Middle frontal gyrus (tissue), 1 donor: Measurements from ENCODE around the gene KCNIP4.
A peak's percentile ranks its signal among the peaks of the same experiment; 100 is the strongest.

ENCODE experiments used
- DNase-seq: peaks from one replicate; pipeline ENCODE4 v3.0.0-alpha.2; 2015; ENCODE audit warnings: low spot score; ENCODE audit errors: extremely low spot score

KCNIP4 gene

DNA sequence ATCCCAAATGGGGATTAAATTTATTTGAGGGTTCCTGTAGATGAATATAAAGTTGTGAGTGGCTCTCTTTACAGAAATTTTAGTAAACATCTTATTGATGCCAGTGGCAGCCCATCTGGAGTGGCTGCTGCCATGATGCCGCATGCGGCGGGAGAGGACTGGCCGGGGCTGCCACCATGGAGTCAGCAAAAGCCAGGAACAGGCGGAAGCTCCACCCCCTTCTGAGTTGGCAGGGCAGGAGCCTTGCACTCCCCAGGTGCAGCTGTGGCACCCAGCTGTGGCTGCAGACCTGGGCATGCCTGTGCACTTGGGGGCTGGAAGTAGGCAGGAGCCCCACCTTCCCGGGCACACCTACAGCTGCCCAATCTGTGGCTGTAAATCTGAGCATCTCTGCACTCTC, 92.3 kb downstream of the KCNIP4 start:
- no peak for DNase-seq

- DNase-seq: no peak
These were observed 99.5 kb downstream of the KCNIP4 start for GRCh38 chr4:21849077-21849476.

DNA sequence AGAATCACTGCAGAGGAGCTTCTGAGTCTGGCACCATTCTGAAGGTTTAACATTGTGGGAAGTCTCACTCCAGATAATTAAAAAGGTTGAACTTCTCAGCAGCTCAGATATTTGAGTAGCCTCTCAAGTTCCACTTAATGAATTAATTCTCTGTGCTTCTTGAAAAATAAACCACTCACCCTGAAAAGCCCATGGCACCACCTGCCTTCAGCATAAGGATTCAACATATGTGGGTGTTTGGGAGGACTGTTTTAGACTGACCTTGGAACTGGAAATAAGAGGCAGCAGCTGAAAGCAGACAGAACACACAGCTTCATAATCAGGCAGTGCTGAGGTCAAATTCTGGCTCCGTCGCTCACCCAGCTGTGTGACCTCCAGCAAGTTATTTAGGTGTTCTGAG, 100.6 kb downstream of the KCNIP4 start:
- no peak for DNase-seq

GRCh38 chr4:21845663-21846062, 102.9 kb downstream of the KCNIP4 start:
- no peak for DNase-seq

DNA sequence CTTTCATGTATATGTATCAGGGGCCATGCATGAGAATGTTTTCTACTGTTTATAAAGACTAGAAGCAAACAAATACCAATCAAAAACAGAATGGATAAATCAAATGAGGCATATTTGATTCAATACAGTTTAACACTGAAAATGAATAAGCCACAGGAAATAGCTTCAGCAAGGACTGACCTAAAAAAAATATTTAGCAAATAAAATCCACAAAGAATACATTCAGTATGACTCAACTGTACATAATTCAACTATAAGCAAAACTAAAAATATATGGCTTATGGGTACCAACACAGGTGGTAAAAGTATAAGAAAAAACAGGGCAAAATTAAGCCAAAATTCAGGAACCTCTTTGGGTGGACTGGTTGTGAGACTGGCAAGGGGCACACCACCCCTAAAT, 112.9 kb downstream of the KCNIP4 start:
- no peak for DNase-seq

GRCh38 chr4:21830272-21830671, 118.3 kb downstream of the KCNIP4 start:
- no peak for DNase-seq

GRCh38 chr4:21827575-21827974, 121.0 kb downstream of the KCNIP4 start:
- DNase-seq: no peak

GRCh38 chr4:21826071-21826470, 122.5 kb downstream of the KCNIP4 start:
- no peak for DNase-seq

DNA sequence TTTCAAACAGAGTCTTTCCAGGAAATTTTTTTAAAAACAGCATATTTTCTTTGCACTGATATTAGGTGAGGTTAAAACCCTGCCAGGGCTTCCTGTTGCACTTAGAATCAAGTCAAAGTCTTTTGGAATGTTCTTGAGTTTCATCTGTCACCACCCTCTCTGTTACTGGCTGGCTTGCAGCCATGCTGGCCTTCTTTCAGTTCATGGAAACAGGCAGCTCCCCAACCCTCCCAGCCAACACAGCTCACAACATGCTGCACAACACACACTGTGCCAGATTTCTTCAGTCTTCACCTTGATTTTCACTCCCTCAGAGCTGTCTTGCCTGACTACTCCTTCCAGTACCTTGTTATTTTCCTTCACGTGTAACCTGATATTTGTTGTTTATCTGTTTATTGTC, 129.5 kb downstream of the KCNIP4 start:
- no peak for DNase-seq

DNA sequence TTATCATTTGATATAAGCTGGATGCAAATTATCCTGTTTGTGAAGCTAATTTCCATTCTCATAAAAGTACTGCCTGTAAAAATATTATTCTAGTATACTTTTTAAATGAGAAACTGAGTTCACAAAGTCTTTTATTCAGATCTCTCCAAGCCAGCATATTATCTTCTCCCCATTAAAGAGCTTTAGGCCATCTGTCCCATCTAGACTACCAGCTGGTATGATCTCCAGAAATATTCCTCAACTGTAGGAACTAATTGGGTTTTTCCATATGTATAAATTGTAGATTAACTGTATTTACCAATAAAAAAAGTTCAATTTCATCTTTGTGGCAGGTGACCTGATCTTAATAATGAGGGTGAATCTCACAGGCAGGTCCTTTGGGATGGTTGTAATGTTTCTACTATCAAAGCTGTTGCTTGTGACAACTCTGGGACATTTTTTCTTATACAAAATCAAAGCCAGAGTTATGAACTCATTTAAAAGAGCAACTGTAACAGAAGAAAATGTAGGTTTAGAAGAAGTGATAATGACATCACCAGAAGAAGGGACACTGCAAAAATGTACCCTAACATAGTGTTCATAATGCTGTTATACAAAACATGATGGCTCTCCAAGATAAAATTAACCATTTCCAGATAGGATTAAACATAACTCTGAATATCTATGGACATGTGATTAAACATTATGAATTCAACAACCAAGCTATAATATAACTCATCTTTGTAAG, 132.8 kb downstream of the KCNIP4 start:
- no peak for DNase-seq

GRCh38 chr4:21811565-21811964, 137.0 kb downstream of the KCNIP4 start:
- DNase-seq: no peak

DNA sequence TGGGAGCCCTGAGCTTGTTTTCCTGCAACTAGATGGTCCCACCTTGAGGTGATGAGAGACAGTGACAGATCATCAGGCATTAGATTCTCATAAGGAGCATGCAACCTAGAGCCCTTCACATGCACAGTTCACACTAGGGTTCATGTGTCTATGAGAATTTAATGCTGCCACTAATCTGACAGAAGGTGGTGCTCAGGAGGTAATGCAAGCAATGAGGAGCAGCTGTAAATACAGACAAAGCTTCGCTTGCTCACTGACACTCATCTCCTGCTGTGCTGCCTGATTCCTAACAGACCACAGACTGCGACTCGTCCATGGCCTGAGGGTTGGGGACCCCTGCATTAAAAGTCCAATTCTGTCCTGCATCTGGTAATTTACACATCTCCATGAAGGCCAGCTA, 141.6 kb downstream of the KCNIP4 start:
- DNase-seq: no peak

- no peak for DNase-seq
These were observed 146.2 kb downstream of the KCNIP4 start for GRCh38 chr4:21802406-21802805.

GRCh38 chr4:21801661-21802385, 146.7 kb downstream of the KCNIP4 start:
- no peak for DNase-seq

DNA sequence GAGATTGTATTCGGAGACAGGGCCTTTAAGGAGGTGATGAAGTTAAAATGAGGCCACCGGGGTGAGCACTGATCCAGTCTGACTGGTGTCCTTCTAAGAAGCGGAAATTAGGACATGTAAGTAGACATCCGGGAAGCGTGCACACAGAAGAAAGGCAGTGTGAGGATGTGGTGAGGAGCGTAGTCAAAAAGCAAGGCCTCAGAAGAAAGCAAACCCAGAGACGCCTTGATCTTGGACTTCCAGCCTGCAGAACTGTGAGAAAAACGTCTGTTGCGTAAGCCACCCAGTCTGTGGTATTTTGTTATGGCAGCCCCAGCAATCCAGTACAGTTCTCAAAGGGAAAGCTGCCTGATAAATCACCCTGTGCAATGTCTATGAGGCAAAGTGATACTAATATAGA, 153.5 kb downstream of the KCNIP4 start:
- no peak for DNase-seq

GRCh38 chr4:21792736-21793135, 155.8 kb downstream of the KCNIP4 start:
- no peak for DNase-seq

DNA sequence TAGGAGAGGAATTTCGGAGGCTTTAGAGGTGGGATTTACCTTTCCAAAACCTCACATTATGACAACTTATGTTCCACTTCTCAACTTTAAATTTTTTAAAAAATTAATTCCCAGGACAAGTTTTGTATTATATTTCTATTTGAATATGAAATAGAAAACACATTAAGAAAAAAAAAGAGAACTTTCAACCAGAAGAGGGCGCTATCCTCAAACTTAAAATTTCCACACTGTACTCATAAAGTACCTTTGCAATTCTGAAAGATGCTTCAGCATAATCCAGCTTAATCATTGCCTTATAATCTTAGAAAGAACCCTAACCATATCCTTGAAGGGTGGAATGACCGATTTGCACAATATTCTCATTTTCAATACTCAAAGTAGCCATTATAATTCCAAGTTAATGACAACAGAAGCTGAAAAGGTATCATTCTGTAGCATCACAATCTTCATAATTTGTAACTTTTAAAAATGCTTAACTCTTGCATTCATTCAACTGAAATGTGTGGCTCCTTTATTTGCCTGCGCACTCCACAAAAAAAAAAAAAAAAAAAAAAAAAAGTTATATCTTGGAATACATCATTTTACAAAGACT, 158.0 kb downstream of the KCNIP4 start:
- DNase-seq: peak; percentile 41

GRCh38 chr4:21780148-21780547, 168.4 kb downstream of the KCNIP4 start:
- DNase-seq: no peak

- DNase-seq: no peak
These were observed 169.9 kb downstream of the KCNIP4 start for GRCh38 chr4:21778702-21779101.

DNA sequence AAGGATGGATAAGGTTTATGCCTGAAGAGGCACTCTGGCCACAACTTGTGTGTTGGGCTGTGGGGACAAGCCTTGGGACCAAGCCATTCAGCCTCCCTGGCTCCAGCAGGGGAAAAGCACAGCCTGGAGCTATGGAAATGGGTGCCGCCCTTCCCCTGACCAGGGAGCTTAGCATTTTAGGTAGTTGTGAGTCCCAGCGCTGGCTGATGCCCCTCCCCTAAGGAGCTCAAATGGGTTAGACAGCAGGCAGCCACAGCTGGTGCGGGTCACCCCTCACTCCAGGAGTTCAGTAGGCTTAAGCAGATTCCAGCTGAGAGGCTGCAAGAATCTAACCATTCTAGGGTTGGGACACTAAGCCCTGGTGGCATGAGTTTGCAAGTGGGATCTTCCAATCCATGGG, 172.9 kb downstream of the KCNIP4 start:
- DNase-seq: no peak

- no peak for DNase-seq
These were observed 179.0 kb downstream of the KCNIP4 start for GRCh38 chr4:21769404-21770147.
